CD4-positive, alpha-beta T cell (primary cell): ENCODE results near the gene ATOH1. TPM values are rescaled to one million over a fixed set of nuclear protein-coding genes. Genes with fewer than 3 reads are reported as not detected.

Experiments
- ATAC-seq: fragments of 200-7000 bp; cut with Tn5 transposase; one replicate; pipeline ENCODE4 v1.10.0; 2022; ENCODE audit warnings: mild to moderate bottlenecking; ENCODE audit not compliant: poor library complexity
- CTCF ChIA-PET: fragments of 350-600 bp; sonication (Branson Sonifier 250); formaldehyde crosslinking; loops from one replicate; lab custom pipeline; 2021; ENCODE audit warnings: antibody characterized with exemption, inconsistent platforms; lab: Charles Lee
- POLR2A ChIA-PET: fragments of 350-600 bp; sonication (Branson Sonifier 250); formaldehyde crosslinking; loops from one replicate; lab custom pipeline; 2021; ENCODE audit warnings: antibody characterized with exemption, inconsistent platforms; lab: Charles Lee
- DNase-seq, 14 experiments: peaks; one replicate each; pipeline ENCODE4 v3.0.0-alpha.2; 2013 to 2020; ENCODE audit warnings: mixed read lengths in 2 of 14
- H3K27ac ChIP-seq, 2 donors: one replicate each; pipeline versions ENCODE4 v1.5.1 to v1.7.0; 2013; ENCODE audit warnings: low read length in 2 of 2, low read depth in 1 of 2, mild to moderate bottlenecking in 1 of 2
- H3K27me3 ChIP-seq, 2 experiments: 1 replicate in 1 of 2; 2 replicates in 1 of 2; pipeline versions ENCODE4 v1.6.1 to v1.7.0; 2013; ENCODE audit warnings: low read length in 2 of 2, control low read depth in 1 of 2, mild to moderate bottlenecking in 1 of 2, moderate library complexity in 1 of 2; ENCODE audit not compliant: insufficient read depth in 2 of 2, control insufficient read depth in 1 of 2
- H3K36me3 ChIP-seq: one replicate; pipeline ENCODE4 v1.6.1; 2013; ENCODE audit warnings: low read length, control low read depth; ENCODE audit not compliant: insufficient read depth
- H3K4me1 ChIP-seq: one replicate; pipeline ENCODE4 v1.6.1; 2013; ENCODE audit warnings: low read length, control low read depth; ENCODE audit not compliant: insufficient read depth
- H3K4me3 ChIP-seq: one replicate; pipeline ENCODE4 v1.5.1; 2013; ENCODE audit warnings: mild to moderate bottlenecking, low read length, moderate library complexity
- H3K9me3 ChIP-seq, 2 experiments: 1 replicate in 1 of 2; 2 replicates in 1 of 2; pipeline versions ENCODE4 v1.6.1 to v1.7.0; 2013; ENCODE audit warnings: low read length in 2 of 2, mild to moderate bottlenecking in 2 of 2, control low read depth in 1 of 2, moderate library complexity in 1 of 2; ENCODE audit not compliant: control insufficient read depth in 1 of 2, insufficient read depth in 1 of 2
- H3K27ac Mint-ChIP-seq: one replicate; pipeline ENCODE4 v1.8.0; 2020; ENCODE audit warnings: mixed read lengths
- H3K27me3 Mint-ChIP-seq: one replicate; pipeline ENCODE4 v1.8.0; 2021; ENCODE audit warnings: mixed read lengths
- H3K36me3 Mint-ChIP-seq: one replicate; pipeline ENCODE4 v1.8.0; 2021; ENCODE audit warnings: low read depth, mixed read lengths
- H3K4me1 Mint-ChIP-seq: one replicate; pipeline ENCODE4 v1.8.0; 2021; ENCODE audit warnings: low read depth, mixed read lengths
- H3K4me3 Mint-ChIP-seq: one replicate; pipeline ENCODE4 v1.8.0; 2020; ENCODE audit warnings: mild to moderate bottlenecking, mixed read lengths
- H3K9me3 Mint-ChIP-seq: one replicate; pipeline ENCODE4 v1.8.0; 2020; ENCODE audit warnings: mixed read lengths
- intact Hi-C, 2 experiments: fragments of 100-400 bp; cut with DNase I in 1 of 2; cut with micrococcal nuclease in 1 of 2; formaldehyde crosslinking; loops; one replicate each; pipeline versions ENCODE4 v1.15.1 to v1.9.0; 2023 to 2025; cut with DNase I, micrococcal nuclease
- total RNA-seq, 174 experiments: library from RNA in 2 of 174; stranded (reverse) in 2 of 174; gene quantifications; one replicate each; pipeline ENCODE4 v1.2.3 and lab custom pipeline; 2021 to 2026
- TF ChIP-seq, protein P1 (sequence below): fragments of 200-600 bp; IDR thresholded peaks from one replicate; pipeline ENCODE4 v1.8.0; 2022; ENCODE audit warnings: antibody characterized with exemption, mild to moderate bottlenecking

ATOH1 gene
- total RNA-seq, 2 experiments from 2014 or later, result not detected

DNA sequence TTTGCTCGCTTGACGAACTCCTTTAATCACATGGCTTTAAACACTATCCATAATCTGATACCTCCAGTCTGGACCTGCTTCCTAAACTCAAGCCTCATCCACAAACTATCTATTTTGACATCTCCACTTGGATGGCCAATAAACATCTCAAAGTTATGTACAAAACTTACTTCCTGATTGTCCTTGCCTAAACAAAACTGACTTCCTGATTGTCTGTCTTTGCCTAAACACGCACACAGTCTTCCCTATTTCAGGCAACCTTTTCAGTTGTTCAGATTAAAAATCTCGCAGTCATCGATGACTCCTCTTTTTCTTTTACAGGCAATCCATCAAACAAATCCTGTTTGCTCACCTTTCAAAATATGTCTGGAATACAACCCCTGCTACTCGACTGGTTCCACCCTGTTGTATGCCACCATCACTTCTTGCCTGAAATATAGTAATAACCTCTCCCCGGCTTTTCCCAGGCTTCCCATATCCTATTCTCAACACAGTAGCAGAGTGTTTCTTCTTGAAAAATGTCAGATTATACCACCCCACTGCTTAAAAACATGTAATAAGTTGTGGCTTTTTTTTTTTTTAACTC, 39.0 kb downstream of the ATOH1 start:
- ChIA-PET POLR2A (no interaction called here), CTCF (no interaction called here)
- Histone ChIP-seq H3K27me3 (no peaks in the 10 kb centered on the region), H3K4me1 (no peaks in the 10 kb centered on the region), H3K9me3 (no peaks in the 10 kb centered on the region), H3K27ac (no peak overlapping the region), H3K4me3 (no peak overlapping the region), H3K36me3 (no peaks in the 10 kb centered on the region)
- ATAC-seq, result no peak
- intact Hi-C loops, result no loop called here
- no peaks in the 10 kb centered on the region for H3K27me3 Mint-ChIP-seq
- no peaks in the 10 kb centered on the region for H3K9me3 Mint-ChIP-seq
- TF ChIP-seq, protein P1, sequence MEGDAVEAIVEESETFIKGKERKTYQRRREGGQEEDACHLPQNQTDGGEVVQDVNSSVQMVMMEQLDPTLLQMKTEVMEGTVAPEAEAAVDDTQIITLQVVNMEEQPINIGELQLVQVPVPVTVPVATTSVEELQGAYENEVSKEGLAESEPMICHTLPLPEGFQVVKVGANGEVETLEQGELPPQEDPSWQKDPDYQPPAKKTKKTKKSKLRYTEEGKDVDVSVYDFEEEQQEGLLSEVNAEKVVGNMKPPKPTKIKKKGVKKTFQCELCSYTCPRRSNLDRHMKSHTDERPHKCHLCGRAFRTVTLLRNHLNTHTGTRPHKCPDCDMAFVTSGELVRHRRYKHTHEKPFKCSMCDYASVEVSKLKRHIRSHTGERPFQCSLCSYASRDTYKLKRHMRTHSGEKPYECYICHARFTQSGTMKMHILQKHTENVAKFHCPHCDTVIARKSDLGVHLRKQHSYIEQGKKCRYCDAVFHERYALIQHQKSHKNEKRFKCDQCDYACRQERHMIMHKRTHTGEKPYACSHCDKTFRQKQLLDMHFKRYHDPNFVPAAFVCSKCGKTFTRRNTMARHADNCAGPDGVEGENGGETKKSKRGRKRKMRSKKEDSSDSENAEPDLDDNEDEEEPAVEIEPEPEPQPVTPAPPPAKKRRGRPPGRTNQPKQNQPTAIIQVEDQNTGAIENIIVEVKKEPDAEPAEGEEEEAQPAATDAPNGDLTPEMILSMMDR, result no peak
- H3K4me1 Mint-ChIP-seq, result no peaks in the 10 kb centered on the region
- no peak overlapping the region for H3K4me3 Mint-ChIP-seq
- DNase-seq, result no peak
- H3K36me3 Mint-ChIP-seq, result no peaks in the 10 kb centered on the region
- no peak overlapping the region for H3K27ac Mint-ChIP-seq

DNA sequence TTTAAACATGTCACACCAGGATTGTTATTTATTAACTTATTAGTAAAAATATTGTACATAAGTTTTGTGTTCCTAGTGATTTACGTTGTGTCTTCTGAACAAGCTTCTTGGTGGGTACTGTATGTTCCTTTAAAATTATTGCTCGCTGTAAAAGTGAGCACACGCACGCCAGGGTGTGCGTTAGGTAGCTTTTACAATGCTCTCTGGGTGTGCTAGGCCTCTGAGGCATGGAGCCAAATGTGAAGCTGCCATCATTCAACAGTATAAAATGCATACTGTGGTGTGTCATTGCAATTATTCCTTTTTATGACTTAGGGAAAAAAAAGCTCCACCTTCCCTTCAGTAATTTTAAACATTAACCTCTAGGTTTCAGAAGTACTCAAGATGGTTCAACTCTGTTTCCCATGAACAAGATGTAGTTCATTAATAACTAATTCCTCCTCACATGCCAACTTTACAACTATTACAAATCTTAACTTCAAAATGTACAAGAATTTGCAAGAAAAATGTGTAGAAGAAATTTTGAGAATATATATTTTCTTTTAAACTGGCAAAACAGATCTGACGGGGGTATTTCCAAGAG, 42.4 kb downstream of the ATOH1 start:
- H3K36me3 ChIP-seq, result no peaks in the 10 kb centered on the region
- no peaks in the 10 kb centered on the region for H3K27me3 Mint-ChIP-seq
- TF ChIP-seq, protein P1, result no peak
- no peaks in the 10 kb centered on the region for H3K9me3 Mint-ChIP-seq
- ChIA-PET POLR2A (no interaction called here), CTCF (no interaction called here)
- intact Hi-C loops, result no loop called here
- DNase-seq, result no peak
- H3K36me3 Mint-ChIP-seq, result no peaks in the 10 kb centered on the region
- H3K4me3 ChIP-seq, result no peak overlapping the region
- H3K4me1 ChIP-seq, result no peaks in the 10 kb centered on the region
- no peaks in the 10 kb centered on the region for H3K27me3 ChIP-seq
- no peak overlapping the region for H3K27ac Mint-ChIP-seq
- H3K4me1 Mint-ChIP-seq, result no peaks in the 10 kb centered on the region
- H3K9me3 ChIP-seq, result no peaks in the 10 kb centered on the region
- H3K4me3 Mint-ChIP-seq, result no peak overlapping the region
- no peak overlapping the region for H3K27ac ChIP-seq
- ATAC-seq, result no peak

DNA sequence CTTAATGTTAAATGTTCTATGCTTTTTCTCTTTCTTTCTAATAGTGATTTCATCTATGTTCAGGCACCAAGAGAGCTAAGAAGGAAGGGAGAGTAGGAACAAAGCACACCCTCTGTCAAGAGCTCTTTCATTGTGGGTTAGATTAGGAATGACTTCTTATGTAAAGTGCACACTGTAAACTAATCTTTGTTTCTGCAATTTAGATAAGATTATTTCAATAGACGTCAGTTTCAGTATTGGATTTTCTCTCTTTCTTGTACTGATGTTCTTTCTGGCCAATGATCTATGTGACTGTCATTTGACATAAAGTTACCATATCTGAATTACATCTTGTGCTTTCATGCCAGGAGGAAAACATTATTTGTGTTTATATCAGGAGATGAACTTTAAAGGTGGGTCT, 48.2 kb downstream of the ATOH1 start:
- TF ChIP-seq, protein P1, result no peak
- ChIA-PET CTCF (no interaction called here), POLR2A (no interaction called here)
- peaks cover 0 to 4% of the 10 kb centered on the region in 2 experiments for H3K9me3 ChIP-seq
- H3K27ac Mint-ChIP-seq, result no peak overlapping the region
- H3K4me1 ChIP-seq, result no peaks in the 10 kb centered on the region
- H3K4me1 Mint-ChIP-seq, result no peaks in the 10 kb centered on the region
- peaks cover 5% of the 10 kb centered on the region for H3K9me3 Mint-ChIP-seq
- H3K36me3 ChIP-seq, result no peaks in the 10 kb centered on the region
- no peak overlapping the region for H3K4me3 Mint-ChIP-seq
- DNase-seq (no peak), ATAC-seq (no peak)
- no peaks in the 10 kb centered on the region for H3K36me3 Mint-ChIP-seq
- H3K27me3 Mint-ChIP-seq, result no peaks in the 10 kb centered on the region
- no peaks in the 10 kb centered on the region for H3K27me3 ChIP-seq
- no peak overlapping the region for H3K27ac ChIP-seq
- intact Hi-C loops, result no loop called here
- no peak overlapping the region for H3K4me3 ChIP-seq
